Measurements from ENCODE around the gene DCAF15.

The DCAF15 gene

GRCh38 chr19:13952931-13953531 lies 722 bp downstream of the DCAF15 start:
- H3K36me3 ChIP-seq (ENCODE audit: insufficient read depth, low read length) = peaks cover 26% of the 10 kb centered on the region; the same call in 1 of the 2 replicates
- peak overlapping the region; percentile 92 for H3K9ac ChIP-seq (ENCODE audit: insufficient read length)
- peak overlapping the region; percentile 95 for H3K4me3 ChIP-seq
- H3K9me3 ChIP-seq (ENCODE audit: low read depth, low read length) = no peaks in the 10 kb centered on the region
- DNase-seq (ENCODE audit: low read depth, low spot score) = no peak
- TF ChIP-seq EZH2 (IDR thresholded peaks at IDR 0.05) = no peak
- TF ChIP-seq POLR2AphosphoS5 (IDR thresholded peaks at IDR 0.05; ENCODE audit: borderline replicate concordance, low read depth, low read length) = no peak
- no peak for TF ChIP-seq FOXP2 (optimal IDR thresholded peaks at IDR 0.05; ENCODE audit: control extremely low read depth, extremely low read length, insufficient read depth)
- no peak overlapping the region for H3K27ac ChIP-seq

- Histone ChIP-seq H3K9ac (ENCODE audit: insufficient read length) (no peak overlapping the region), H3K27ac (no peak overlapping the region), H3K36me3 (ENCODE audit: insufficient read depth, low read length) (peaks cover 26% of the 10 kb centered on the region; the same call in 1 of the 2 replicates)
These were observed 1.9 kb downstream of the DCAF15 start for GRCh38 chr19:13954185-13954584.

GRCh38 chr19:13955662-13956364 lies 3.5 kb downstream of the DCAF15 start:
- Histone ChIP-seq H3K9ac (ENCODE audit: insufficient read length) (no peak overlapping the region), H3K4me3 (no peak overlapping the region), H3K27ac (no peak overlapping the region), H3K9me3 (ENCODE audit: low read depth, low read length) (no peaks in the 10 kb centered on the region), H3K36me3 (ENCODE audit: insufficient read depth, low read length) (peaks cover 36% of the 10 kb centered on the region; the same call in 1 of the 2 replicates)
- DNase-seq (ENCODE audit: low read depth, low spot score) = no peak
- TF ChIP-seq EZH2 (IDR thresholded peaks at IDR 0.05) (no peak), POLR2AphosphoS5 (IDR thresholded peaks at IDR 0.05; ENCODE audit: borderline replicate concordance, low read depth, low read length) (no peak), FOXP2 (optimal IDR thresholded peaks at IDR 0.05; ENCODE audit: control extremely low read depth, extremely low read length, insufficient read depth) (no peak)

More at GRCh38 chr19:13954185-13954584, 1.9 kb downstream of the DCAF15 start:
- Histone ChIP-seq H3K9me3 (ENCODE audit: low read depth, low read length) (no peaks in the 10 kb centered on the region), H3K4me3 (no peak overlapping the region)
- TF ChIP-seq EZH2 (IDR thresholded peaks at IDR 0.05) (no peak), POLR2AphosphoS5 (IDR thresholded peaks at IDR 0.05; ENCODE audit: borderline replicate concordance, low read depth, low read length) (no peak)
- no peak for DNase-seq (ENCODE audit: low read depth, low spot score)

- peaks cover 38% of the 10 kb centered on the region; the same call in 1 of the 2 replicates for H3K36me3 ChIP-seq (ENCODE audit: insufficient read depth, low read length)
- no peak for DNase-seq (ENCODE audit: low read depth, low spot score)
- no peaks in the 10 kb centered on the region for H3K9me3 ChIP-seq (ENCODE audit: low read depth, low read length)
- no peak overlapping the region for H3K9ac ChIP-seq (ENCODE audit: insufficient read length)
- no peak overlapping the region for H3K27ac ChIP-seq
- TF ChIP-seq EZH2 (IDR thresholded peaks at IDR 0.05) (no peak), FOXP2 (optimal IDR thresholded peaks at IDR 0.05; ENCODE audit: control extremely low read depth, extremely low read length, insufficient read depth) (no peak), POLR2AphosphoS5 (IDR thresholded peaks at IDR 0.05; ENCODE audit: borderline replicate concordance, low read depth, low read length) (no peak)
- H3K4me3 ChIP-seq = no peak overlapping the region
These were observed 4.0 kb downstream of the DCAF15 start for GRCh38 chr19:13956365-13956744.

- H3K27ac ChIP-seq = no peak overlapping the region
- no peaks in the 10 kb centered on the region for H3K9me3 ChIP-seq (ENCODE audit: low read depth, low read length)
- peaks cover 41% of the 10 kb centered on the region; the same call in 1 of the 2 replicates for H3K36me3 ChIP-seq (ENCODE audit: insufficient read depth, low read length)
- H3K9ac ChIP-seq (ENCODE audit: insufficient read length) = no peak overlapping the region
- H3K4me3 ChIP-seq = no peak overlapping the region
- DNase-seq (ENCODE audit: low read depth, low spot score) = no peak
- TF ChIP-seq EZH2 (IDR thresholded peaks at IDR 0.05) (no peak), FOXP2 (optimal IDR thresholded peaks at IDR 0.05; ENCODE audit: control extremely low read depth, extremely low read length, insufficient read depth) (no peak), POLR2AphosphoS5 (IDR thresholded peaks at IDR 0.05; ENCODE audit: borderline replicate concordance, low read depth, low read length) (no peak)
These were observed 4.7 kb downstream of the DCAF15 start for GRCh38 chr19:13957051-13957450.

- no peak for TF ChIP-seq FOXP2 (optimal IDR thresholded peaks at IDR 0.05; ENCODE audit: control extremely low read depth, extremely low read length, insufficient read depth)
- TF ChIP-seq POLR2AphosphoS5 (IDR thresholded peaks at IDR 0.05; ENCODE audit: borderline replicate concordance, low read depth, low read length) = no peak
- no peak for TF ChIP-seq EZH2 (IDR thresholded peaks at IDR 0.05)
- H3K27ac ChIP-seq = no peak overlapping the region
- no peak for DNase-seq (ENCODE audit: low read depth, low spot score)
These were observed 5.7 kb downstream of the DCAF15 start for GRCh38 chr19:13958043-13958442.

DNA sequence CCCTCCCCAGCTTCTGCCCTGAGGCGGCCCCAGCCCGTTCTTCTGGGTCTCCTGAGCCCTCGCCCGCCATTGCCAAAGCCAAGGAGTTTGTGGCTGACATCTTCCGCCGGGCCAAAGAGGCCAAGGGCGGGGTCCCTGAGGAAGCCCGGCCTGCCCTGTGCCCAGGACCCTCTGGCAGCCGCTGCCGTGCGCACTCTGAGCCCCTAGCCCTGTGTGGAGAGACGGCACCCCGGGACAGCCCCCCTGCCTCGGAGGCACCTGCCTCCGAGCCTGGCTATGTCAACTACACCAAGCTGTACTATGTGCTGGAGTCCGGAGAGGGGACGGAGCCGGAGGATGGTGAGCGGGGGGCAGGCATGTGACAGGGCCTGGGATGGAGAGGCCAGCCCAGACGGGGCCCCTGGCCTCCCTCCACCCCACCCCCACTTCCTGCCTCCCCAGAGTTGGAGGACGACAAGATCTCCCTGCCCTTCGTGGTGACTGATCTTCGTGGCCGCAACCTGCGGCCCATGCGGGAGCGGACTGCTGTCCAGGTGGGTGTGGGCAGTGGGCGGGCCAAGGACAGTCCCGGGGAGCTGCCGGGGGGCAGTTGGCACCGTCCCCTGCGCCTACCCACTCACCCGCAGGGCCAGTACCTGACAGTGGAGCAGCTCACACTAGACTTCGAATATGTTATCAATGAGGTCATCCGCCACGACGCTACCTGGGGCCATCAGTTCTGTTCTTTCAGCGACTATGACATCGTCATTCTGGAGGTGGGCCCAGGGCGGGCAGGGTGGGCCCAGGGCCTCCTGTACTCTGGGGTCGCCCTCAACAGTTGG lies 7.0 kb downstream of the DCAF15 start:
- H3K9ac ChIP-seq (ENCODE audit: insufficient read length) = no peak overlapping the region
- TF ChIP-seq EZH2 (IDR thresholded peaks at IDR 0.05) (no peak), POLR2AphosphoS5 (IDR thresholded peaks at IDR 0.05; ENCODE audit: borderline replicate concordance, low read depth, low read length) (no peak), FOXP2 (optimal IDR thresholded peaks at IDR 0.05; ENCODE audit: control extremely low read depth, extremely low read length, insufficient read depth) (no peak)
- H3K9me3 ChIP-seq (ENCODE audit: low read depth, low read length) = no peaks in the 10 kb centered on the region
- H3K4me3 ChIP-seq = no peak overlapping the region
- no peak overlapping the region for H3K27ac ChIP-seq
- no peak for DNase-seq (ENCODE audit: low read depth, low spot score)
- H3K36me3 ChIP-seq (ENCODE audit: insufficient read depth, low read length) = peaks cover 39% of the 10 kb centered on the region; the same call in 1 of the 2 replicates

More at GRCh38 chr19:13958043-13958442, 5.7 kb downstream of the DCAF15 start:
- no peaks in the 10 kb centered on the region for H3K9me3 ChIP-seq (ENCODE audit: low read depth, low read length)
- H3K9ac ChIP-seq (ENCODE audit: insufficient read length) = no peak overlapping the region
- peaks cover 41% of the 10 kb centered on the region; the same call in 1 of the 2 replicates for H3K36me3 ChIP-seq (ENCODE audit: insufficient read depth, low read length)
- H3K4me3 ChIP-seq = no peak overlapping the region
